GM18526 (cell line): ENCODE data around the gene PLK1.

Experiments
- POLR2A ChIP-seq: IDR thresholded peaks from 3 replicates; pipeline ENCODE4 v1.6.1; 2011; ENCODE audit not compliant: insufficient read length; ENCODE audit errors: extremely low read depth

Gene PLK1

GRCh38 chr16:23670137-23670776 lies 8.4 kb upstream of the PLK1 start:
- TF ChIP-seq POLR2A: no peak

DNA sequence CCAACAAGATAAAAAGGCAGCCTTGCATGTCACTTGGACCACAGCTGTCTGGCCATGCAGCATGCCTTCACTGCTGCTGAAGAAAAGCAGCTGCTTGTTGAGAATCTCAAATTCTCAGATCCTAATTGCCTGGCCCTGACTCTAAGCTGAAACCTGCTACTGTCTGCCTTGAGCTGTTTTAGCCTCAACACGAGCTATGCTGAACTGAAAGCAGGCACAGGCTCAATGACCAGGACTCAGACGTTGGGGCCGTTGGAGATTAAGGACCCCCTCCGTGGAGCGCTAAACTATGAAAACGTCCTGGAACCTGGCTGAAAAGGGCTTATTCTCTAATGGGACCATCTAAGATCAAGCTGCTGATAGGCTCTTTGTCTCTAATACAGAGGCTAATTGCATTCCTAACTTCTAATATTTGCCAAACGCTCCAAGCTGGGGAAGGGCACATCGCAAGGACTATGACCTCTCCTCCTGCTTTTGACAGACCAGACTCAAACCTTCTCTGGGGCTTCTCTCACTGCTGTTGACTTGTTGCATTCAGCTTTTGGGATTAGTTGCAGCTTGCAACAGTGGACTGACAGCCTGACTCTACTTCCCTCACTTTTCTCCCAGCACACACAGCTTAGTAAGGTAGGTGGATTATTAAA lies 4.6 kb upstream of the PLK1 start:
- TF ChIP-seq POLR2A: no peak

DNA sequence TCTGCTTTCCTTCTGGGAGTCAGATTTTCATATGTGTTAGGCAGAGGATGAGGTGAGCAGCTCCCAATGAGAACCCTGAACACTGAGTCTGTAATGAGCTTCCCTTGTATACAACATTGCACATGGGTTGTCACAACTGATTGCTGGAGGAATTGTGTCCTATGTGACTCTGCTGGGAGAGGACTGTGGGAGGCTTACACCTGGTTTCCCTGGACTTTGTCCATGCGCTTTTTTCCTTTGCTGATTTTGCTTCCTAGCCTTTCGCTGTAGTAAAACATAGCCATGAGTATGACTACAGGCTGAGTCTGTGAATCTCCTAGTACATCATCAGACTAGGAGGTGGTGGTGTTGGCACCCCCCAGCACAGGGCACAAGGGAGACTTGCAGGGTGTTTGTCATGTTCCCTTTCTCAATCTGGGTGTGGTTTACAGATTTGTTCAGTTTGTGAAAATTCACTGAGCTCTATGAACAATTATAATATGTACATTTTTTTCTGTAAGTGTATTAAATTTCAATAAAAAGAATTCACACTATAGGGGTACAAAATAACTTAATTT lies 1.7 kb upstream of the PLK1 start:
- no peak for TF ChIP-seq POLR2A

GRCh38 chr16:23679274-23679985 lies 741 bp downstream of the PLK1 start:
- TF ChIP-seq POLR2A: no peak

DNA sequence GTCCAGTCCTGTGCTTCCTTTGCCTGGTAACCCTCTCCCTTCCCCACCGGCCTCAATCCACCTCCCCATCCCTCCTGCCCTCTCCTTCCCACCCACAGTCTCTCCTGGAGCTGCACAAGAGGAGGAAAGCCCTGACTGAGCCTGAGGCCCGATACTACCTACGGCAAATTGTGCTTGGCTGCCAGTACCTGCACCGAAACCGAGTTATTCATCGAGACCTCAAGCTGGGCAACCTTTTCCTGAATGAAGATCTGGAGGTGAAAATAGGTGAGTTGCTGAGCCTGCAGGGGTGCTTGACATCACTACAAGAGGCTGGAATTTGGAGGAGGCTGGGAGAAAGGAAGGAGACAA lies 1.3 kb downstream of the PLK1 start:
- no peak for TF ChIP-seq POLR2A

DNA sequence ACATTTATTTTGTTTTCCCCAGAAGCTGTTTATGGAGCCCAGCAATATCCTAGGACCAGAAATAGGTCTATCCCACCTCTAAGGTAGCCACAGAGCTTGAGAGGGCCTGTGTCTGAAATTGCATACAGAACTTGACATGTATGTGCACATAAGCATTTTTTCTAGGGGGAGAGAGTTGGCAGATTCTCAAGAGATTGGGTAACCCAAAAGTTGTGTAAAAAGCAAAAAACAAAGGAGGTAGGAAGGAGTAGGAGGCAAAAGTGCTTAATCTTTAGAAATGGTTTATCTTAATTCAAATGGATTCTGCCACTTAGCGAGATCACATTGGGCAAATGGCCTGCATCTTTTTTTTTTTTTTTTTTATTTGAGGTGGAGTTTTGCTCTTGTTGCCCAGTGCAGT lies 3.5 kb downstream of the PLK1 start:
- no peak for TF ChIP-seq POLR2A

DNA sequence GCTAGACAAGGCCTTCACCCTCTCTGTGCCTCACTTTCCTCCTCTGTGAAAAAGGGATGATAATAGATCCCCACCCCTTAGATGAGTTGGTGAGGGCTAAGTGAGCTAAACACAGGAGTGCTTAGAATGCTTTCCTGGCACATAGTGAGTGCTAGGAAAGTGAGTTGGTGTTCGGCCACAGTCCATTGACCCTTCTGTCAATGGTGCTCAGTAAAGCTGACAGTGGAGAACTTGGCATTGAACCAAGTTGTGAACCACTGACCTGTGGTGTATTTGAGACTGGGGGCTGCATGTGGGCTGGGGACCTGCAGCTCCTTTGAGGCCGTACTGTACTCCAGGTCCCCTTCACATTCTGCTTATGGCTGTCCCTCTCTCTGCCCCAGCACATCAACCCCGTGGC lies 4.8 kb downstream of the PLK1 start:
- TF ChIP-seq POLR2A: no peak

GRCh38 chr16:23687034-23687808 lies 8.5 kb downstream of the PLK1 start:
- TF ChIP-seq POLR2A: no peak

DNA sequence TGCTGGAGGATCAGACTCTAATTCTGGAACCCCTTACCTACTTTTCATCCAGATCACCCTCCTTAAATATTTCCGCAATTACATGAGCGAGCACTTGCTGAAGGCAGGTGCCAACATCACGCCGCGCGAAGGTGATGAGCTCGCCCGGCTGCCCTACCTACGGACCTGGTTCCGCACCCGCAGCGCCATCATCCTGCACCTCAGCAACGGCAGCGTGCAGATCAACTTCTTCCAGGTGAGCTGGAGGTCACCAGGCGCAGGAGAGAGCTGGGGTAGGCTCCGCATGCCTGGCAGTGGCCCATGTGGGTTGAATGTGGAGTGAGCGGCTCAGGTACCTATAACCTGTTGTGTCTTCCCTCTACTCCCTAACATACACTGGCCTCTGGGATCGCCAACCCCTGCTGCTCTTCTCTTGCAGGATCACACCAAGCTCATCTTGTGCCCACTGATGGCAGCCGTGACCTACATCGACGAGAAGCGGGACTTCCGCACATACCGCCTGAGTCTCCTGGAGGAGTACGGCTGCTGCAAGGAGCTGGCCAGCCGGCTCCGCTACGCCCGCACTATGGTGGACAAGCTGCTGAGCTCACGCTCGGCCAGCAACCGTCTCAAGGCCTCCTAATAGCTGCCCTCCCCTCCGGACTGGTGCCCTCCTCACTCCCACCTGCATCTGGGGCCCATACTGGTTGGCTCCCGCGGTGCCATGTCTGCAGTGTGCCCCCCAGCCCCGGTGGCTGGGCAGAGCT lies 10.9 kb downstream of the PLK1 start:
- no peak for TF ChIP-seq POLR2A

GRCh38 chr16:23690771-23691482 lies 12.2 kb downstream of the PLK1 start:
- no peak for TF ChIP-seq POLR2A

- TF ChIP-seq POLR2A: no peak
Observed at GRCh38 chr16:23691483-23692189, 12.9 kb downstream of the PLK1 start.

DNA sequence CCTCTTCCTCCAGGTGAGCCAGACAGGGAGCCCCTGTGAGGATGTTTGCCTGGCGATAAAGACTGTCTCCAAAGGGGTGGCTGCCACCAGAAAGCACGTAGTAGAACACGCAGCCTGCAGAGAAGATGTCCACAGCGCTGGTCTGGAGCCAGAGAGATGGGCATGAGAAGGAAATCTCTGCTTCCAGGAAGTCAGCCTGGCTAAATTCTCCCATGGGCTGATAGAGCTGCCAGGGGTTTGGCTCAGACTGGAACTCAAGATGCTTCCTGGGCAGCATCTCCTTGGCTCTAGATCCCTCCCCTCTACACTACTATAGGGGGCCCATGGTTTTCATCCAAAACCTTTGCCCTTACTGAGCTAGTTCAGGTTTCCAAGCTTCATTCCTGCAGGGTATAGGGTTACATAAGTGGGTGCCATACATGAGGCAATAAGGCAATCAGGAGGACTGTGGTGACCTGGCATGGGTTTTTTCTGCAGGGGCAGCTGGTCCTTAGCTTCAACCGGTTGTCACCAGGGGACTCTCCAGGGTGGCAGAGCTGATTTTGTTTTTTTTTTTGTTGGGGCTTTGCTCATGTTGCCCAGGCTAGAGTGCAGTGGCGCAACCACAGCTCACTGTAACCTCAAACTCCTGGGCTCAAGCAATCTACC lies 13.6 kb downstream of the PLK1 start:
- no peak for TF ChIP-seq POLR2A

DNA sequence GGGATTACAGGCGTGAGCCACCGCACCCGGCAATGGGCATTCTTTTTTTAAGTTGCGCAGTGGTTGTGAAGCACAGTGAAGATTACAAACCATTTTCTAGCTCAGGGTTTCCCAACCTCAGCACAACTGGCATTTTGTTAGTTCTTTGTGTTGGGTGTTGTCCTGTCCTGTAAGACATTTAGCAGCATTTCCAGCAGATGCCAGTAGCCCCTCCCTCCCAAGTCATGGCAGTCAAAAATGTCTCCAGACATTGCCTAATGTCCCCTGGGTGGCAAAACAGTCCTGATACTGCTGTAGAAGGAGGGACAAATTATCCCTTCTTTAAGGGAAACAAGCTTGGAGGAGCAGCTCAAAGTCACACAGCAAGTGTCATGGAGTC lies 15.6 kb downstream of the PLK1 start:
- TF ChIP-seq POLR2A: no peak
